ENCODE measurements around the gene CACNA1S.

- TF ChIP-seq EZH2phosphoT487 (IDR thresholded peaks at IDR 0.05; ENCODE audit: insufficient read depth, low read depth) = no peak
- no peak for TF ChIP-seq EZH2 (IDR thresholded peaks at IDR 0.05; ENCODE audit: insufficient read depth, poor library complexity, severe bottlenecking)
These were observed 16.2 kb upstream of the CACNA1S start for GRCh38 chr1:201128476-201128875.

Data from GM23248 (cell line).